RWPE1 (cell line): ENCODE results near the gene CBX1.
A peak's percentile ranks its signal among the peaks of the same experiment; 100 is the strongest.

ENCODE experiments used
- CTCF ChIA-PET: fragments of 350-600 bp; sonication (Branson Sonifier 250); formaldehyde crosslinking; extraction: SDS; loops from one replicate; lab custom pipeline; 2021; lab: Yijun Ruan, JAX
- POLR2A ChIA-PET: fragments of 400-600 bp; formaldehyde crosslinking; extraction: SDS; loops from one replicate; lab custom pipeline; 2020; ENCODE audit warnings: antibody characterized with exemption; ENCODE audit not compliant: low non-redundant PET; lab: Yijun Ruan, JAX
- DNase-seq: peaks from one replicate; pipeline ENCODE4 v3.0.0; 2012; ENCODE audit warnings: low spot score
- H3K27ac ChIP-seq: fragments of 450-650 bp; 2 replicates; pipeline ENCODE4 v1.5.1; 2017
- CTCF ChIP-seq: fragments of 450-650 bp; conservative IDR thresholded peaks from 2 replicates; pipeline ENCODE4 v1.5.1; 2017; ENCODE audit warnings: low read depth, mild to moderate bottlenecking

The CBX1 gene

GRCh38 chr17:48101012-48101720 lies at the start of gene CBX1:
CBX1 (minus strand) TSS chr17:48101478; CDS start chr17:48077004, 24,474 bp downstream.
- DNase-seq: peak; percentile 86
- CTCF ChIA-PET: interaction anchor here (0.6 kb wide), 3 partner anchors 130 to 369 kb away, joined by 3 to 5 read pairs (median 4); no protein-coding TSS in a partner anchor
- H3K27ac ChIP-seq: peak within 1 kb of the TSS; percentile 98
- POLR2A ChIA-PET: interaction anchor here (0.6 kb wide), 1 partner anchor 10 kb away, joined by 4 read pairs; no protein-coding TSS in a partner anchor
- no peak for TF ChIP-seq CTCF

- no peak overlapping the region for H3K27ac ChIP-seq
- TF ChIP-seq CTCF: no peak
- POLR2A ChIA-PET: no interaction called here
- CTCF ChIA-PET: no interaction called here
- DNase-seq: no peak
Observed at GRCh38 chr17:48150597-48151001, 49.3 kb upstream of the CBX1 start.

- H3K27ac ChIP-seq: no peak overlapping the region
- ChIA-PET POLR2A (no interaction called here), CTCF (no interaction called here)
- no peak for DNase-seq
- no peak for TF ChIP-seq CTCF
Observed at GRCh38 chr17:48149787-48150463, 48.6 kb upstream of the CBX1 start.

- TF ChIP-seq CTCF: no peak
- ChIA-PET POLR2A (no interaction called here), CTCF (no interaction called here)
- H3K27ac ChIP-seq: no peak overlapping the region
- DNase-seq: no peak
Observed at GRCh38 chr17:48148854-48149786, 47.8 kb upstream of the CBX1 start.

GRCh38 chr17:48148029-48148770 lies 46.9 kb upstream of the CBX1 start:
- ChIA-PET POLR2A (no interaction called here), CTCF (interaction anchor here (0.8 to 2.4 kb wide), 2 partner anchors 17 to 471 kb away, joined by 6 to 7 read pairs; no protein-coding TSS in a partner anchor)
- no peak overlapping the region for H3K27ac ChIP-seq
- TF ChIP-seq CTCF: no peak
- DNase-seq: no peak
